Measurements from ENCODE around the gene MGAT4A.

- TF ChIP-seq, protein P1, sequence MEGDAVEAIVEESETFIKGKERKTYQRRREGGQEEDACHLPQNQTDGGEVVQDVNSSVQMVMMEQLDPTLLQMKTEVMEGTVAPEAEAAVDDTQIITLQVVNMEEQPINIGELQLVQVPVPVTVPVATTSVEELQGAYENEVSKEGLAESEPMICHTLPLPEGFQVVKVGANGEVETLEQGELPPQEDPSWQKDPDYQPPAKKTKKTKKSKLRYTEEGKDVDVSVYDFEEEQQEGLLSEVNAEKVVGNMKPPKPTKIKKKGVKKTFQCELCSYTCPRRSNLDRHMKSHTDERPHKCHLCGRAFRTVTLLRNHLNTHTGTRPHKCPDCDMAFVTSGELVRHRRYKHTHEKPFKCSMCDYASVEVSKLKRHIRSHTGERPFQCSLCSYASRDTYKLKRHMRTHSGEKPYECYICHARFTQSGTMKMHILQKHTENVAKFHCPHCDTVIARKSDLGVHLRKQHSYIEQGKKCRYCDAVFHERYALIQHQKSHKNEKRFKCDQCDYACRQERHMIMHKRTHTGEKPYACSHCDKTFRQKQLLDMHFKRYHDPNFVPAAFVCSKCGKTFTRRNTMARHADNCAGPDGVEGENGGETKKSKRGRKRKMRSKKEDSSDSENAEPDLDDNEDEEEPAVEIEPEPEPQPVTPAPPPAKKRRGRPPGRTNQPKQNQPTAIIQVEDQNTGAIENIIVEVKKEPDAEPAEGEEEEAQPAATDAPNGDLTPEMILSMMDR (IDR thresholded peaks at IDR 0.05) = no peak
- no peak for TF ChIP-seq POLR2AphosphoS5 (IDR thresholded peaks at IDR 0.05)
- no peak for TF ChIP-seq EP300 (IDR thresholded peaks at IDR 0.05)
- no peak for TF ChIP-seq POLR2A (IDR thresholded peaks at IDR 0.05)
Measured at GRCh38 chr2:98726205-98726604, 4.7 kb downstream of the MGAT4A start.

Data from sigmoid colon (tissue), 4 donors.